ENCODE measurements around the gene ANKLE1. TPM values are rescaled to one million over a fixed set of nuclear protein-coding genes. Genes with fewer than 3 reads are reported as not detected.

The ANKLE1 gene
- total and polyA plus RNA-seq, 10 of the 15 experiments (the other 5 are each of a cell fraction or from before 2014, with no cell fraction given) = 2.2 to 17.9 (median 10.9) TPM

DNA sequence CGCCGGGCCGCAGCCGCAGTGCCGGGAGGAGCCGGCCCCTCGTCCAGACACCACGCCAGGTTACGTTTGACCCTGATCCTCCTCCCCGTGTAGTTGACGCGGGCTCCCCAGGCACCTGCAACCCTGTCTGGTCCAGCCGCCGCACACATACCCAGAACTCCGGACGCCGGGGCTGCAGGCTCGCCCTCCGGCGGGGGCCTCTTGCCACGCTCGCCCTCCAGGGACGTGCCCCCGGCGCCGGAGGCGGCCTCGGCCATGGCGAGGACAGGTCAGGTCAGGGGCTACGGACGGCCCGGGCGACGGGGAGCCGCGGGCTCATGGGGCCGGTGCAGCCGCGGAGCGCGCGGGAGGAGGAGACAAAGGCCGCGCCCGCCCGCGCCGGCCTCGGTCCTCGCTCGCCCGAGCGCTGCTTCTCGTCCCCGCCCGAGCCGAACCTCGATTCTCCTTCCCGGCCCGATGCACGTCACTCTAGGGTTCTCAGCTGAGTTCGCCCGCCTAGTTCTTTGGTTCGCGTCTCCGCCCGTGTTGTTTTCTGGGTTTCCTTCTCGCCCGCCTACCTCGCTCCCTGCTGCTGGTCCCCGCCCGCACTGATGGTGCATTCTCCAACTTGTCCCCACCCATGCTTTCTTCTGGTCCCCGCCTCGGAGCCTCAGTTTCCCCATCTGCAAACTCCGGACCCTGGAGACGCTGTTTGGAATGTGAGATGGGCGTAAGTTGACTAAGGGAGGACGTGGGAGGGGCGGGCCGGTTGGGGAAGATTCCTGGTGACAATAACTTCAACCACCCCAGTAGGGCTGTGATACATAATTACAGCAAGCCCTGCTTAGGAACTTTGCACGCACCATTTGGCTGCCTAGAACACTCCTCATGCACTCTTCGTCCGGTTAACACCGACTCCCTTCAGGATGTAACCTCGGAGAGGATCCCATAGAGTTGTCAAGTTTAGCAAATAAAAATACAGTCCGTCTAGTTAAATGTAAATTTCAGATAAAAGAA, 53.0 kb downstream of the ANKLE1 start, which contains the start of gene ANO8 (continued):
- TF ChIP-seq, protein P1, sequence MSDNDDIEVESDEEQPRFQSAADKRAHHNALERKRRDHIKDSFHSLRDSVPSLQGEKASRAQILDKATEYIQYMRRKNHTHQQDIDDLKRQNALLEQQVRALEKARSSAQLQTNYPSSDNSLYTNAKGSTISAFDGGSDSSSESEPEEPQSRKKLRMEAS (IDR thresholded peaks at IDR 0.05; ENCODE audit: low read depth, low read length) = peak; percentile 34; the same call in 1 of the 2 replicates
- no peak for TF ChIP-seq BRCA1 (IDR thresholded peaks at IDR 0.05; ENCODE audit: low read depth, low read length)
- TF ChIP-seq TAF1 (IDR thresholded peaks at IDR 0.05; ENCODE audit: borderline replicate concordance, low read depth, low read length) = peak; percentile 23; the same call in 1 of the 2 replicates
- TF ChIP-seq RBBP5 (conservative IDR thresholded peaks at IDR 0.05) = no peak
- peak; percentile 42; the same call in 1 of the 2 replicates for TF ChIP-seq PAX5 (IDR thresholded peaks at IDR 0.05; ENCODE audit: borderline replicate concordance, low read depth, low read length)
- TF ChIP-seq, protein P2, sequence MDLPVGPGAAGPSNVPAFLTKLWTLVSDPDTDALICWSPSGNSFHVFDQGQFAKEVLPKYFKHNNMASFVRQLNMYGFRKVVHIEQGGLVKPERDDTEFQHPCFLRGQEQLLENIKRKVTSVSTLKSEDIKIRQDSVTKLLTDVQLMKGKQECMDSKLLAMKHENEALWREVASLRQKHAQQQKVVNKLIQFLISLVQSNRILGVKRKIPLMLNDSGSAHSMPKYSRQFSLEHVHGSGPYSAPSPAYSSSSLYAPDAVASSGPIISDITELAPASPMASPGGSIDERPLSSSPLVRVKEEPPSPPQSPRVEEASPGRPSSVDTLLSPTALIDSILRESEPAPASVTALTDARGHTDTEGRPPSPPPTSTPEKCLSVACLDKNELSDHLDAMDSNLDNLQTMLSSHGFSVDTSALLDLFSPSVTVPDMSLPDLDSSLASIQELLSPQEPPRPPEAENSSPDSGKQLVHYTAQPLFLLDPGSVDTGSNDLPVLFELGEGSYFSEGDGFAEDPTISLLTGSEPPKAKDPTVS (IDR thresholded peaks at IDR 0.05; ENCODE audit: low read depth, low read length) = 0 out of 2 replicates have a peak, but pooled peaks have one; percentile 12
- peak; percentile 90 for TF ChIP-seq NBN (IDR thresholded peaks at IDR 0.05)
- 0 out of 2 replicates have a peak, but pooled peaks have one; percentile 24 for TF ChIP-seq MXI1 (IDR thresholded peaks at IDR 0.05; ENCODE audit: low read depth, low read length)
- TF ChIP-seq SIN3A (IDR thresholded peaks at IDR 0.05; ENCODE audit: low read depth, low read length) = peak; percentile 48; the same call in 1 of the 2 replicates
- no peak for TF ChIP-seq ZNF384 (IDR thresholded peaks at IDR 0.05; ENCODE audit: borderline replicate concordance, low read depth, low read length)
- TF ChIP-seq HDGF (IDR thresholded peaks at IDR 0.05) = peak; percentile 85; the same call in 1 of the 2 replicates
- TF ChIP-seq NR2C1 (IDR thresholded peaks at IDR 0.05) = peak; percentile 20; the same call in 1 of the 2 replicates
- TF ChIP-seq, protein P3, sequence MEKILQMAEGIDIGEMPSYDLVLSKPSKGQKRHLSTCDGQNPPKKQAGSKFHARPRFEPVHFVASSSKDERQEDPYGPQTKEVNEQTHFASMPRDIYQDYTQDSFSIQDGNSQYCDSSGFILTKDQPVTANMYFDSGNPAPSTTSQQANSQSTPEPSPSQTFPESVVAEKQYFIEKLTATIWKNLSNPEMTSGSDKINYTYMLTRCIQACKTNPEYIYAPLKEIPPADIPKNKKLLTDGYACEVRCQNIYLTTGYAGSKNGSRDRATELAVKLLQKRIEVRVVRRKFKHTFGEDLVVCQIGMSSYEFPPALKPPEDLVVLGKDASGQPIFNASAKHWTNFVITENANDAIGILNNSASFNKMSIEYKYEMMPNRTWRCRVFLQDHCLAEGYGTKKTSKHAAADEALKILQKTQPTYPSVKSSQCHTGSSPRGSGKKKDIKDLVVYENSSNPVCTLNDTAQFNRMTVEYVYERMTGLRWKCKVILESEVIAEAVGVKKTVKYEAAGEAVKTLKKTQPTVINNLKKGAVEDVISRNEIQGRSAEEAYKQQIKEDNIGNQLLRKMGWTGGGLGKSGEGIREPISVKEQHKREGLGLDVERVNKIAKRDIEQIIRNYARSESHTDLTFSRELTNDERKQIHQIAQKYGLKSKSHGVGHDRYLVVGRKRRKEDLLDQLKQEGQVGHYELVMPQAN (conservative IDR thresholded peaks at IDR 0.05) = peak; percentile 75
- TF ChIP-seq TCF3 (IDR thresholded peaks at IDR 0.05; ENCODE audit: borderline replicate concordance, insufficient read depth, low read depth, low read length) = 0 out of 2 replicates have a peak, but pooled peaks have one; percentile 52
- TF ChIP-seq RB1 (IDR thresholded peaks at IDR 0.05; ENCODE audit: borderline replicate concordance) = peak; percentile 65; the same call in 1 of the 2 replicates
- TF ChIP-seq, protein P4, sequence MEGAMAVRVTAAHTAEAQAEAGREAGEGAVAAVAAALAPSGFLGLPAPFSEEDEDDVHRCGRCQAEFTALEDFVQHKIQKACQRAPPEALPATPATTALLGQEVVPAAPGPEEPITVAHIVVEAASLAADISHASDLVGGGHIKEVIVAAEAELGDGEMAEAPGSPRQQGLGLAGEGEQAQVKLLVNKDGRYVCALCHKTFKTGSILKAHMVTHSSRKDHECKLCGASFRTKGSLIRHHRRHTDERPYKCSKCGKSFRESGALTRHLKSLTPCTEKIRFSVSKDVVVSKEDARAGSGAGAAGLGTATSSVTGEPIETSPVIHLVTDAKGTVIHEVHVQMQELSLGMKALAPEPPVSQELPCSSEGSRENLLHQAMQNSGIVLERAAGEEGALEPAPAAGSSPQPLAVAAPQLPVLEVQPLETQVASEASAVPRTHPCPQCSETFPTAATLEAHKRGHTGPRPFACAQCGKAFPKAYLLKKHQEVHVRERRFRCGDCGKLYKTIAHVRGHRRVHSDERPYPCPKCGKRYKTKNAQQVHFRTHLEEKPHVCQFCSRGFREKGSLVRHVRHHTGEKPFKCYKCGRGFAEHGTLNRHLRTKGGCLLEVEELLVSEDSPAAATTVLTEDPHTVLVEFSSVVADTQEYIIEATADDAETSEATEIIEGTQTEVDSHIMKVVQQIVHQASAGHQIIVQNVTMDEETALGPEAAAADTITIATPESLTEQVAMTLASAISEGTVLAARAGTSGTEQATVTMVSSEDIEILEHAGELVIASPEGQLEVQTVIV (IDR thresholded peaks at IDR 0.05; ENCODE audit: borderline replicate concordance, partially characterized antibody) = peak; percentile 62
- TF ChIP-seq RAD51 (IDR thresholded peaks at IDR 0.05) = no peak
- TF ChIP-seq, protein P5, sequence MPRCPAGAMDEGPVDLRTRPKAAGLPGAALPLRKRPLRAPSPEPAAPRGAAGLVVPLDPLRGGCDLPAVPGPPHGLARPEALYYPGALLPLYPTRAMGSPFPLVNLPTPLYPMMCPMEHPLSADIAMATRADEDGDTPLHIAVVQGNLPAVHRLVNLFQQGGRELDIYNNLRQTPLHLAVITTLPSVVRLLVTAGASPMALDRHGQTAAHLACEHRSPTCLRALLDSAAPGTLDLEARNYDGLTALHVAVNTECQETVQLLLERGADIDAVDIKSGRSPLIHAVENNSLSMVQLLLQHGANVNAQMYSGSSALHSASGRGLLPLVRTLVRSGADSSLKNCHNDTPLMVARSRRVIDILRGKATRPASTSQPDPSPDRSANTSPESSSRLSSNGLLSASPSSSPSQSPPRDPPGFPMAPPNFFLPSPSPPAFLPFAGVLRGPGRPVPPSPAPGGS (IDR thresholded peaks at IDR 0.05; ENCODE audit: borderline replicate concordance, insufficient read depth, low read depth, low read length, poor library complexity, severe bottlenecking) = no peak
- TF ChIP-seq, protein P6, sequence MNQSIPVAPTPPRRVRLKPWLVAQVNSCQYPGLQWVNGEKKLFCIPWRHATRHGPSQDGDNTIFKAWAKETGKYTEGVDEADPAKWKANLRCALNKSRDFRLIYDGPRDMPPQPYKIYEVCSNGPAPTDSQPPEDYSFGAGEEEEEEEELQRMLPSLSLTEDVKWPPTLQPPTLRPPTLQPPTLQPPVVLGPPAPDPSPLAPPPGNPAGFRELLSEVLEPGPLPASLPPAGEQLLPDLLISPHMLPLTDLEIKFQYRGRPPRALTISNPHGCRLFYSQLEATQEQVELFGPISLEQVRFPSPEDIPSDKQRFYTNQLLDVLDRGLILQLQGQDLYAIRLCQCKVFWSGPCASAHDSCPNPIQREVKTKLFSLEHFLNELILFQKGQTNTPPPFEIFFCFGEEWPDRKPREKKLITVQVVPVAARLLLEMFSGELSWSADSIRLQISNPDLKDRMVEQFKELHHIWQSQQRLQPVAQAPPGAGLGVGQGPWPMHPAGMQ (IDR thresholded peaks at IDR 0.05; ENCODE audit: borderline replicate concordance) = no peak

All from GM12878 (cell line).